ENCODE measurements around the gene PPP1R1C. TPM values are rescaled to one million over a fixed set of nuclear protein-coding genes. Genes with fewer than 3 reads are reported as not detected.

The PPP1R1C gene
- total RNA-seq, 1 donor from 2014 or later = 0.50 TPM

DNA sequence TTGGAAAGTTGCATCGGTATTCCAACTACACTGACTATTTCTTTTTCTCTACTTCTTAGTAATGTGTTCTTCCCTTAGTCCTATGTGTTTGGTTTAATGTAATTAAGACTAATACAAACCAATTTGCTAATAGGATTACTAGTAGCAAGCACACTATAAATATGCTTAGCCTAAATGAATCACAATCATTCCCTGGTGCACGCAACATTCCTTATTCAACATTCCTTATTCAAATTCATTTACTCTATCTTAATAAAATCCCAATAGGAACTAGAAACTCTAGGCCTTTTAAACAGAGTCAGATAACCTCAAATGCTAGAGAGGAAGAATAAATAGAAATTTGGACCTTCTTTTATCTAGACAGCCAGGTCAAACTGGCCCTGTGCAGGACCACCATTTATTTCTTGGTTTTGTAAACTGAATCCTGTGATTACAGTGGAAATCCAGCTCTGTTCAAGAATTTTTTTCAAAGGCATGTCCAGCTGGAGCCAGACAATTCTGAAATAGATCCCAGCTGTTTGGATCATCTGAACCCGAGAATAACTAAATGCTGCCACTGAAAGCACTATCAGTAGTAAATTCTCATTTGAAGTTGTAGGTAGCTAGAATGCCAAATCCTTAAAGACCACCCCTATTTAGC is 103.1 kb downstream of the PPP1R1C start:
- Mint-ChIP-seq H3K4me1 (ENCODE audit: low read depth, unreplicated experiment) (peaks cover 2% of the 10 kb centered on the region), H3K36me3 (ENCODE audit: low read depth, unreplicated experiment) (no peaks in the 10 kb centered on the region), H3K27me3 (ENCODE audit: low read depth, unreplicated experiment) (no peaks in the 10 kb centered on the region), H3K27ac (ENCODE audit: unreplicated experiment) (no peak overlapping the region), H3K9me3 (ENCODE audit: unreplicated experiment) (peaks cover 8% of the 10 kb centered on the region), H3K4me3 (ENCODE audit: unreplicated experiment) (no peak overlapping the region)
- DNase-seq (ENCODE audit: low read depth) = no peak
- no peaks in the 10 kb centered on the region for H3K79me2 ChIP-seq (ENCODE audit: insufficient read depth, low read length)
- no peak overlapping the region for H3K9ac ChIP-seq (ENCODE audit: low read length)
- FAIRE-seq = no peak
- no peak overlapping the region for H3K27ac ChIP-seq (ENCODE audit: low read depth, low read length)
- no peaks in the 10 kb centered on the region for H3K36me3 ChIP-seq (ENCODE audit: insufficient read depth, low read length)
- H3K27me3 ChIP-seq (ENCODE audit: insufficient read depth, low read length) = no peaks in the 10 kb centered on the region
- H2AFZ ChIP-seq (ENCODE audit: low read depth, low read length) = no peak overlapping the region
- H4K20me1 ChIP-seq (ENCODE audit: insufficient read depth, low read length) = no peaks in the 10 kb centered on the region
- no peaks in the 10 kb centered on the region for H3K9me3 ChIP-seq (ENCODE audit: insufficient read depth, low read depth, low read length)
- no peaks in the 10 kb centered on the region for H3K4me1 ChIP-seq (ENCODE audit: insufficient read depth, low read length)
- H3K4me3 ChIP-seq (ENCODE audit: insufficient read depth, low read depth, low read length) = no peak overlapping the region
- TF ChIP-seq EZH2 (IDR thresholded peaks at IDR 0.05; ENCODE audit: insufficient read depth, low read length) = no peak
- TF ChIP-seq, protein P1, sequence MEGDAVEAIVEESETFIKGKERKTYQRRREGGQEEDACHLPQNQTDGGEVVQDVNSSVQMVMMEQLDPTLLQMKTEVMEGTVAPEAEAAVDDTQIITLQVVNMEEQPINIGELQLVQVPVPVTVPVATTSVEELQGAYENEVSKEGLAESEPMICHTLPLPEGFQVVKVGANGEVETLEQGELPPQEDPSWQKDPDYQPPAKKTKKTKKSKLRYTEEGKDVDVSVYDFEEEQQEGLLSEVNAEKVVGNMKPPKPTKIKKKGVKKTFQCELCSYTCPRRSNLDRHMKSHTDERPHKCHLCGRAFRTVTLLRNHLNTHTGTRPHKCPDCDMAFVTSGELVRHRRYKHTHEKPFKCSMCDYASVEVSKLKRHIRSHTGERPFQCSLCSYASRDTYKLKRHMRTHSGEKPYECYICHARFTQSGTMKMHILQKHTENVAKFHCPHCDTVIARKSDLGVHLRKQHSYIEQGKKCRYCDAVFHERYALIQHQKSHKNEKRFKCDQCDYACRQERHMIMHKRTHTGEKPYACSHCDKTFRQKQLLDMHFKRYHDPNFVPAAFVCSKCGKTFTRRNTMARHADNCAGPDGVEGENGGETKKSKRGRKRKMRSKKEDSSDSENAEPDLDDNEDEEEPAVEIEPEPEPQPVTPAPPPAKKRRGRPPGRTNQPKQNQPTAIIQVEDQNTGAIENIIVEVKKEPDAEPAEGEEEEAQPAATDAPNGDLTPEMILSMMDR (IDR thresholded peaks at IDR 0.05; ENCODE audit: insufficient read depth, low read depth, low read length) = no peak
- no peak overlapping the region for H3K4me2 ChIP-seq (ENCODE audit: low read length)

DNA sequence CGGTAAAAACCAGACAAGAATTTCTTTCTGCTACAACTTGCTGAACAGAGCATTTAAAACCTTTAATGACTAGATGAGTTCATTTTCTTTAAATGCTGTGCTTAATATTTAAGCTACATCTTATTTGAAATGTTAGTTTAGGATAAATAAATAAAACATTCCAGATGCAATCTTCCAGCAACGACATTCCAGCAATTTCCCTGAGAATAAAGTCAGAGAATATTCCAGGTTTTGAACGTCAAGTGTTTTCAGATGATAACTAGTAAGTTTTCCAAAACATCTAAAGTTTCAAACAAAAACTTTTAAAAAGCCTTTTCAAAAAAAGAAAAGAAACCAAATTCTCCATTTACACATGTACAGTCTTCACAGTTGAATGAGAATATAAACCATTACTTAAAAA is 104.8 kb downstream of the PPP1R1C start:
- peaks cover 2% of the 10 kb centered on the region for H3K4me1 Mint-ChIP-seq (ENCODE audit: low read depth, unreplicated experiment)
- no peak for TF ChIP-seq EZH2 (IDR thresholded peaks at IDR 0.05; ENCODE audit: insufficient read depth, low read length)
- TF ChIP-seq, protein P1 (IDR thresholded peaks at IDR 0.05; ENCODE audit: insufficient read depth, low read depth, low read length) = no peak
- FAIRE-seq = no peak
- Histone ChIP-seq H4K20me1 (ENCODE audit: insufficient read depth, low read length) (no peaks in the 10 kb centered on the region), H3K36me3 (ENCODE audit: insufficient read depth, low read length) (no peaks in the 10 kb centered on the region), H3K9ac (ENCODE audit: low read length) (no peak overlapping the region), H3K9me3 (ENCODE audit: insufficient read depth, low read depth, low read length) (no peaks in the 10 kb centered on the region), H3K27ac (ENCODE audit: low read depth, low read length) (no peak overlapping the region), H3K27me3 (ENCODE audit: insufficient read depth, low read length) (no peaks in the 10 kb centered on the region), H3K4me3 (ENCODE audit: insufficient read depth, low read depth, low read length) (no peak overlapping the region), H3K4me2 (ENCODE audit: low read length) (no peak overlapping the region), H3K4me1 (ENCODE audit: insufficient read depth, low read length) (no peaks in the 10 kb centered on the region), H3K79me2 (ENCODE audit: insufficient read depth, low read length) (no peaks in the 10 kb centered on the region), H2AFZ (ENCODE audit: low read depth, low read length) (no peak overlapping the region)
- DNase-seq (ENCODE audit: low read depth) = no peak
- H3K27ac Mint-ChIP-seq (ENCODE audit: unreplicated experiment) = no peak overlapping the region
- no peaks in the 10 kb centered on the region for H3K27me3 Mint-ChIP-seq (ENCODE audit: low read depth, unreplicated experiment)
- peaks cover 6% of the 10 kb centered on the region for H3K9me3 Mint-ChIP-seq (ENCODE audit: unreplicated experiment)
- no peaks in the 10 kb centered on the region for H3K36me3 Mint-ChIP-seq (ENCODE audit: low read depth, unreplicated experiment)
- H3K4me3 Mint-ChIP-seq (ENCODE audit: unreplicated experiment) = no peak overlapping the region

GRCh38 chr2:182097571-182098164 is 112.0 kb downstream of the PPP1R1C start:
- no peak overlapping the region for H2AFZ ChIP-seq (ENCODE audit: low read depth, low read length)
- TF ChIP-seq, protein P1 (IDR thresholded peaks at IDR 0.05; ENCODE audit: insufficient read depth, low read depth, low read length) = no peak
- TF ChIP-seq EZH2 (IDR thresholded peaks at IDR 0.05; ENCODE audit: insufficient read depth, low read length) = no peak

More at GRCh38 chr2:182097571-182098164, 112.0 kb downstream of the PPP1R1C start:
- H3K9ac ChIP-seq (ENCODE audit: low read length) = no peak overlapping the region
- Mint-ChIP-seq H3K4me1 (ENCODE audit: low read depth, unreplicated experiment) (no peaks in the 10 kb centered on the region), H3K36me3 (ENCODE audit: low read depth, unreplicated experiment) (no peaks in the 10 kb centered on the region), H3K27me3 (ENCODE audit: low read depth, unreplicated experiment) (no peaks in the 10 kb centered on the region), H3K9me3 (ENCODE audit: unreplicated experiment) (peaks cover 6% of the 10 kb centered on the region), H3K4me3 (ENCODE audit: unreplicated experiment) (no peak overlapping the region), H3K27ac (ENCODE audit: unreplicated experiment) (no peak overlapping the region)
- no peaks in the 10 kb centered on the region for H3K36me3 ChIP-seq (ENCODE audit: insufficient read depth, low read length)
- no peaks in the 10 kb centered on the region for H3K9me3 ChIP-seq (ENCODE audit: insufficient read depth, low read depth, low read length)
- H3K4me2 ChIP-seq (ENCODE audit: low read length) = no peak overlapping the region
- H3K27me3 ChIP-seq (ENCODE audit: insufficient read depth, low read length) = no peaks in the 10 kb centered on the region
- no peak overlapping the region for H3K27ac ChIP-seq (ENCODE audit: low read depth, low read length)
- no peak for FAIRE-seq
- no peaks in the 10 kb centered on the region for H4K20me1 ChIP-seq (ENCODE audit: insufficient read depth, low read length)
- no peaks in the 10 kb centered on the region for H3K4me1 ChIP-seq (ENCODE audit: insufficient read depth, low read length)
- no peak for DNase-seq (ENCODE audit: low read depth)
- H3K4me3 ChIP-seq (ENCODE audit: insufficient read depth, low read depth, low read length) = no peak overlapping the region
- no peaks in the 10 kb centered on the region for H3K79me2 ChIP-seq (ENCODE audit: insufficient read depth, low read length)
